DND-41 (cell line): Measurements from ENCODE around the gene ASCC2.

Experiments used
- CTCF ChIP-seq: IDR thresholded peaks from 2 replicates; pipeline ENCODE4 v1.5.1; 2012; ENCODE audit warnings: borderline replicate concordance, low read length, moderate library complexity, mild to moderate bottlenecking; ENCODE audit not compliant: poor library complexity, severe bottlenecking; ENCODE audit errors: extremely low read depth
- EZH2 ChIP-seq: IDR thresholded peaks from 3 replicates; pipeline ENCODE4 v1.6.1; 2012; ENCODE audit warnings: borderline replicate concordance, low read depth, mild to moderate bottlenecking, moderate library complexity, low read length, inconsistent platforms; ENCODE audit not compliant: severe bottlenecking

- no peak for TF ChIP-seq CTCF
- TF ChIP-seq EZH2: no peak
These were observed 72.0 kb downstream of the ASCC2 start for GRCh38 chr22:29765905-29766631.
